Esophagus (tissue), 2 donors: Measurements from ENCODE around the gene ESRRG. TPM values are rescaled to one million over a fixed set of nuclear protein-coding genes. Genes with fewer than 3 reads are reported as not detected.
"Not testable (repeated sequence)": the region's sequence is repeated elsewhere in the genome, so short reads cannot be mapped to it uniquely, and the experiment has no call there.

Experiments used
- H3K27ac ChIP-seq, 2 donors: one replicate each; pipeline ENCODE4 v1.5.1; 2013; ENCODE audit warnings: low read depth in 2 of 2, mild to moderate bottlenecking in 2 of 2, inconsistent platforms in 1 of 2, low read length in 1 of 2, moderate library complexity in 1 of 2
- H3K27me3 ChIP-seq, 2 donors: one replicate each; pipeline ENCODE4 v1.6.1; 2013; ENCODE audit warnings: low read length in 2 of 2, control low read depth in 1 of 2, mild to moderate bottlenecking in 1 of 2; ENCODE audit not compliant: insufficient read depth in 2 of 2, control insufficient read depth in 1 of 2
- H3K36me3 ChIP-seq, 2 donors: one replicate each; pipeline ENCODE4 v1.6.1; 2013; ENCODE audit warnings: low read length in 1 of 2; ENCODE audit not compliant: control insufficient read depth in 2 of 2, insufficient read depth in 2 of 2
- H3K4me1 ChIP-seq, 2 donors: one replicate each; pipeline ENCODE4 v1.6.1; 2013; ENCODE audit warnings: low read length in 1 of 2; ENCODE audit not compliant: control insufficient read depth in 2 of 2, insufficient read depth in 2 of 2
- H3K4me3 ChIP-seq, 2 donors: one replicate each; pipeline ENCODE4 v1.5.1; 2013; ENCODE audit warnings: low read length in 2 of 2, mild to moderate bottlenecking in 2 of 2, low read depth in 1 of 2, moderate library complexity in 1 of 2
- H3K9me3 ChIP-seq, 2 donors: one replicate each; pipeline ENCODE4 v1.6.1; 2013; ENCODE audit warnings: mild to moderate bottlenecking in 2 of 2, low read depth in 1 of 2, low read length in 1 of 2, moderate library complexity in 1 of 2; ENCODE audit not compliant: control insufficient read depth in 2 of 2, insufficient read depth in 1 of 2
- WGBS, 2 donors: extraction: QIAGEN DNeasy Blood & Tissue Kit; methylation state at CpG; one replicate each; pipeline ENCODE4 v1.1.7; 2013; 5-methylcytosine and 5-hydroxymethylcytosine counted together
- polyA plus RNA-seq, 2 donors: library from polyadenylated mRNA; stranded (reverse); fragments of 200-250 nt; gene quantifications; one replicate each; pipeline ENCODE4 v1.2.3, GENCODE V29; 2013
- donor health status: healthy with polysubstance abuse.
- donor health status: Bipolar disorder and iron deficiency.

Gene ESRRG
- polyA plus RNA-seq, 2 donors: 0.12 TPM

GRCh38 chr1:216710598-216711333, 12.5 kb downstream of the ESRRG start:
- H3K4me3 ChIP-seq: no peak overlapping the region
- no peaks in the 10 kb centered on the region for H3K36me3 ChIP-seq
- H3K9me3 ChIP-seq: no peaks in the 10 kb centered on the region
- H3K4me1 ChIP-seq: no peaks in the 10 kb centered on the region
- 84 to 90% methylated on average over 15 of the region's 15 CpGs for WGBS, 2 donors
- H3K27ac ChIP-seq: no peak overlapping the region
- no peaks in the 10 kb centered on the region for H3K27me3 ChIP-seq

GRCh38 chr1:216710055-216710454, 13.2 kb downstream of the ESRRG start:
- H3K36me3 ChIP-seq: no peaks in the 10 kb centered on the region
- no peak overlapping the region for H3K27ac ChIP-seq
- H3K27me3 ChIP-seq: no peaks in the 10 kb centered on the region
- H3K4me3 ChIP-seq: no peak overlapping the region
- 61% methylated on average over 5 of the region's 5 CpGs for WGBS, 2 donors
- no peaks in the 10 kb centered on the region for H3K4me1 ChIP-seq
- no peaks in the 10 kb centered on the region for H3K9me3 ChIP-seq

- no peak overlapping the region for H3K27ac ChIP-seq
- WGBS, 2 donors: 48 to 60% methylated on average over 4 of the region's 4 CpGs
Measured at GRCh38 chr1:216705676-216706075, 17.6 kb downstream of the ESRRG start.

GRCh38 chr1:216704065-216704464, 19.2 kb downstream of the ESRRG start:
- H3K4me3 ChIP-seq, H3K27me3 ChIP-seq, H3K4me1 ChIP-seq, H3K9me3 ChIP-seq, H3K36me3 ChIP-seq, H3K27ac ChIP-seq: not testable (repeated sequence)
- WGBS, 2 donors: 90 to 94% methylated on average over 9 of the region's 9 CpGs

More at GRCh38 chr1:216705676-216706075, 17.6 kb downstream of the ESRRG start:
- H3K36me3 ChIP-seq: no peaks in the 10 kb centered on the region
- no peaks in the 10 kb centered on the region for H3K4me1 ChIP-seq
- H3K9me3 ChIP-seq: no peaks in the 10 kb centered on the region
- H3K27me3 ChIP-seq: no peaks in the 10 kb centered on the region
- H3K4me3 ChIP-seq: no peak overlapping the region

- Histone ChIP-seq H3K27ac (no peak overlapping the region), H3K36me3 (no peaks in the 10 kb centered on the region), H3K9me3 (no peaks in the 10 kb centered on the region), H3K4me3 (no peak overlapping the region), H3K4me1 (no peaks in the 10 kb centered on the region), H3K27me3 (no peaks in the 10 kb centered on the region)
- WGBS, 2 donors: 80 to 85% methylated on average over 3 of the region's 3 CpGs
Measured at GRCh38 chr1:216702170-216702569, 21.1 kb downstream of the ESRRG start.

- WGBS, 2 donors: 75 to 84% methylated on average over 4 of the region's 4 CpGs
- H3K27ac ChIP-seq: no peak overlapping the region
Measured at GRCh38 chr1:216700779-216701178, 22.4 kb downstream of the ESRRG start.

GRCh38 chr1:216691710-216692109, 31.5 kb downstream of the ESRRG start:
- Histone ChIP-seq H3K27me3 (no peaks in the 10 kb centered on the region), H3K9me3 (no peaks in the 10 kb centered on the region), H3K4me1 (no peaks in the 10 kb centered on the region), H3K4me3 (no peak overlapping the region), H3K27ac (no peak overlapping the region), H3K36me3 (no peaks in the 10 kb centered on the region)
- 90 to 92% methylated on average over 3 of the region's 3 CpGs for WGBS, 2 donors

More at GRCh38 chr1:216700779-216701178, 22.4 kb downstream of the ESRRG start:
- H3K4me1 ChIP-seq: no peaks in the 10 kb centered on the region
- no peak overlapping the region for H3K4me3 ChIP-seq
- H3K36me3 ChIP-seq: no peaks in the 10 kb centered on the region
- H3K9me3 ChIP-seq: no peaks in the 10 kb centered on the region
- no peaks in the 10 kb centered on the region for H3K27me3 ChIP-seq

GRCh38 chr1:216690603-216691002, 32.6 kb downstream of the ESRRG start:
- Histone ChIP-seq H3K27ac (no peak overlapping the region), H3K36me3 (no peaks in the 10 kb centered on the region), H3K4me3 (no peak overlapping the region), H3K4me1 (no peaks in the 10 kb centered on the region), H3K27me3 (no peaks in the 10 kb centered on the region), H3K9me3 (no peaks in the 10 kb centered on the region)
- 77 to 94% methylated on average over 1 of the region's 1 CpG for WGBS, 2 donors

GRCh38 chr1:216688127-216688657, 35.0 kb downstream of the ESRRG start:
- H3K27me3 ChIP-seq: no peaks in the 10 kb centered on the region
- H3K9me3 ChIP-seq: no peaks in the 10 kb centered on the region
- H3K4me3 ChIP-seq: no peak overlapping the region
- H3K4me1 ChIP-seq: no peaks in the 10 kb centered on the region
- H3K27ac ChIP-seq: no peak overlapping the region
- WGBS, 2 donors: 85 to 86% methylated on average over 8 of the region's 8 CpGs
- no peaks in the 10 kb centered on the region for H3K36me3 ChIP-seq
